Erythroblast (primary cell): Measurements from ENCODE around the gene ELOVL2.

ENCODE experiments used
- DNase-seq, 2 experiments: peaks; one replicate each; lab custom pipeline; 2025; lab: John Stamatoyannopoulos, UW
- GATA1 ChIP-seq: IDR thresholded peaks from 2 replicates; pipeline ENCODE4 v1.6.1; 2011; ENCODE audit warnings: low read depth, mild to moderate bottlenecking, control low read depth, low read length, moderate library complexity
- POLR2A ChIP-seq: IDR thresholded peaks from 2 replicates; pipeline ENCODE4 v1.6.1; 2011; ENCODE audit warnings: mild to moderate bottlenecking, low read length

Gene ELOVL2

DNA sequence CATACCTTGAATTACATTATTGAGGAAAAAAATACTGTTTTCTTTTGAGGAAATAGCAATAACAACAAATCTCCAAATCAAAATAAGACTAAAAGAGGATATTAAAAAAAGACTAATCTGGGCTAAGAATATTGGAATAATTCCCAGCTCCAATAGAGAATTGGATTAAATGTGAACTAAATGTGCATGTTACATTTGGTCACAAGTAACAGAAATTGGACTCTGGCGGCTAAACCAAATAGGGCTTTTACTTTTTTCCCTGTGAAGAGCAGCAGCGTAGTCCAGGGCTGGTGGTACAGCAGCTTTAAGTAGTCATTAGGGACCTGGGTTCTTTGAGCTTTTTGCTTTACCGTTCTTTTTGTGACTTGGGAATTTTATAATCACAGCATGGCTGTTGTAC lies 71.9 kb downstream of the ELOVL2 start:
- no peak for TF ChIP-seq POLR2A
- no peak for TF ChIP-seq GATA1
- no peak for DNase-seq

GRCh38 chr6:10970731-10971130 lies 73.4 kb downstream of the ELOVL2 start:
- DNase-seq = no peak
- TF ChIP-seq POLR2A (no peak), GATA1 (no peak)

DNA sequence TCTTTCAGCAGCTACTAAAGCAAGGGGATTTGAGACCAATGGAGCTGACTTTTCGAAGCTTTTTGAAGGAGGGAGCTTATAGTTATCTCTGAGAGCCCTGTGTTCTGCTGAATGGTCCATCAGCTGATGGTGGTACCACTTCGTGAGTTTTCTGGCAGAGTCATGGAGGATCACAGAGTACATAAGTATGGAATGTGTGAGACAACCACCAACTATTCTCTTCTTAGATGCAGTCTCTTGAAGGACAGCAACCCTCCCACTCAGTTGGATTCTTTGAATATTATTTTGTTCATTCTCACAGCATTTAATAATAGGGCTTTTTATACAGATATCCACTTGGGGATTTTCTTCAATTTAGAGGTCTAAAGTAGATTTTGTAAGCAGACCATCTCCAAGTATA lies 75.3 kb downstream of the ELOVL2 start:
- TF ChIP-seq POLR2A (no peak), GATA1 (no peak)
- DNase-seq = no peak

GRCh38 chr6:10964684-10965083 lies 79.4 kb downstream of the ELOVL2 start:
- no peak for DNase-seq
- no peak for TF ChIP-seq POLR2A
- no peak for TF ChIP-seq GATA1

- no peak for TF ChIP-seq GATA1
- TF ChIP-seq POLR2A = no peak
Observed at GRCh38 chr6:10963113-10963512, 81.0 kb downstream of the ELOVL2 start.

DNA sequence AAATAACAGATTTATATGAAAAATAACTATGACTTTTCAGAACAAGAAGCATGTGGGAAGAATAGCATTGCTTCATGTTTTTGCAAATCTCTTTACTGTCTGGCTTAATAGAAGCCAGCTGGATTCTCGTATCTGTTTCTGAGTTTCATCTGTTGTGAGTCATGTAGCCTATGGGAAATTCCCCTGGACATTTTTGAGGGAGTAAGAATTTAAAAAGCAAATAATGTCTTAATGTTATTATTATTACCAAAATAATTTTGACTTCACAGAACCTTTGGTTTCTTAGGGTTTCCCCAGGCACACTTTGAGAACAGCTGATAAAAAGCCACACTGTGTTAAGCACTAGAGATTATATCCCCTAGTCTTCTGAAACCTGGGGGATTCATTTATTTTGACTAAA lies 81.4 kb downstream of the ELOVL2 start:
- TF ChIP-seq POLR2A = no peak
- DNase-seq = no peak

More at GRCh38 chr6:10963113-10963512, 81.0 kb downstream of the ELOVL2 start:
- no peak for DNase-seq

- no peak for TF ChIP-seq GATA1
- no peak for TF ChIP-seq POLR2A
Observed at GRCh38 chr6:10961837-10962236, 82.3 kb downstream of the ELOVL2 start.

DNA sequence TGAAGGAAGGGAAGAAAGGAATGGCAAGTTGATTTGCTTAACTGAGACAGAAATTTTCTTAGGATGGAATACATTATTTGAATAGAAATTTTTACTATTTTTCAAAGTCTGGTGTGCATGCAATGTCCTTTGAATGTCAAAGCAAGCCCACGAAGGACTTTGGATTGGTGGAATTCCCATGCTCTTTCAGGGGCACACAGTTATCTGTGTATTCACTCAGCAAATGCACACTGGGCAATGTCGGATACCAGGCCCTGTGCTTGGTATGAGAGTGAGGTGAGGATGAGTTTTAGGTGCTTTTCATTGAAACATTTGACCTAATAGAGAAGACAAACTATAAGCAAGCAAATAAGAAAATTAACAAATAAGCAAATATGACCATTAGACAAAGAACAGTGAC lies 83.9 kb downstream of the ELOVL2 start:
- no peak for DNase-seq
- TF ChIP-seq GATA1 = no peak
- no peak for TF ChIP-seq POLR2A

More at GRCh38 chr6:10961837-10962236, 82.3 kb downstream of the ELOVL2 start:
- no peak for DNase-seq

DNA sequence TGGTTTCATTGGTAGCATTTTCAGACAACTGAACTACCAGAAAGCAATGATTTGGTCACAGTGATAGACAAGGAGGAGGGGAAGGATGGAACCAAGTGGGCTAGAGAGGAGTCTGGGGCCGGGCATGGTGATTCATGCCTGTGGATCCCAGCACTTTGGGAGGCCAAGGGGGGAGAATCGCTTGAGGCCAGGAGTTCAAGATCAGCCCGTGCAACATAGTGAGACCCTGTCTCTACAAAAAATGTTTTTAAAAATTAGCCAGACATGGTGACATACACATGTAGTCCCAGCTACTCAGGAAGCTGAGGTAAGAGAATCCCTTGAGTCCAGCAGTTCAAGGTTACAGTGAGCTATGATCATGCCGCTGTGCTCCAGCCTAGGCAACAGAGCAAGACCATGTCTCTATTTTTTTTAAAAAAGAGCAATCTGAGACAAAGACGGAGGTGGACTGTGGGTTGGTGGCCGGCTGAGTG lies 86.7 kb downstream of the ELOVL2 start:
- TF ChIP-seq GATA1 (no peak), POLR2A (no peak)
- DNase-seq = no peak

DNA sequence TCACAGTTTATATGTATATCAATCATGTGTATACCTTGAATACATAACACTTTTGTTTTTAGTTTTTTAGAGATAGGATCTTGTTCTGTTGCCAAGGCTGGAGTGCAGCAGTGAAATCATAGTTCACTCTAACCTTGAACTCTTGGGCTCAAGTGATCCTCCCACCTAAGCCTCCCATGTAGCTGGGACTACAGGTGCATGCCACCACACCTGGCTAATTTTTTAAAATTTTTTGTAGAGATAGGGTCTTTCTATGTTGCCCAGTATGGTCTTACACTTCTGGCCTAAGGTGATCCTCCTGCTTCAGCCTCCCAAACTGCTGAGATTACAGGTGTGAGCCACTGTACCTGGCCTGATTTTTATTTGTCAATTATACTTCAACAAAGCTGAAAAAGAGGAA lies 87.3 kb downstream of the ELOVL2 start:
- DNase-seq = no peak
- TF ChIP-seq POLR2A (no peak), GATA1 (no peak)

- DNase-seq = peak; percentile 78 to 83
- no peak for TF ChIP-seq GATA1
- TF ChIP-seq POLR2A = no peak
Observed at GRCh38 chr6:10954590-10955010, 89.5 kb downstream of the ELOVL2 start.

- peak; percentile 16 to 21 for DNase-seq
- no peak for TF ChIP-seq GATA1
- no peak for TF ChIP-seq POLR2A
Observed at GRCh38 chr6:10951675-10952282, 92.3 kb downstream of the ELOVL2 start.

GRCh38 chr6:10949579-10950490 lies 94.3 kb downstream of the ELOVL2 start:
- no peak for TF ChIP-seq GATA1
- no peak for TF ChIP-seq POLR2A
- DNase-seq = no peak

GRCh38 chr6:10947966-10948365 lies 96.1 kb downstream of the ELOVL2 start:
- no peak for DNase-seq
- no peak for TF ChIP-seq GATA1
- TF ChIP-seq POLR2A = no peak
